HL-60/S4 (cell line): Measurements from ENCODE around the gene FGF18.
"Not testable (repeated sequence)": the region's sequence is repeated elsewhere in the genome, so short reads cannot be mapped to it uniquely, and the experiment has no call there.

Experiments
- in situ Hi-C: fragments of 300-500 bp; cut with MboI; formaldehyde crosslinking; loops from 2 replicates; pipeline ENCODE4 v1.14.3; 2022; ENCODE audit warnings: low sequenced_read_pairs

FGF18 gene

DNA sequence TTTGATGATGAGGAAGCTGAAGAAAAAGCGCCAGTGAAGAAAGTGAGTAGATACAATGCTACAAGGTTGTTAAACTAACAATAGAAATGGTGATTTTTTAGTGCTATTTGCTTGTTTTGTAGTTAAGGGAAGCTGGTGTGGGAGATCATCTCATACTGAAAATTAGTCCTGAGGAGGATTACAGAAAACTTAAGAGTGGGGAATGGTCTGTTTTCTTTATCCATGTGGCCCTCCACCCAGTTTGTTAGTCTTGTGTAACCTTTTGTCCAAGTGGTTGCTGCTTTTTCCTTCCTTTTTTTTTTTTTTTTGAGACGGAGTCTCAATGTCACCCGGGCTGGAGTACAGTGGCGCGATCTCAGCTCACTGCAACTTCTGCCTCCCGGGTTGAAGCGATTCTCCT lies 19.3 kb upstream of the FGF18 start:
- in situ Hi-C loops: no loop called here

DNA sequence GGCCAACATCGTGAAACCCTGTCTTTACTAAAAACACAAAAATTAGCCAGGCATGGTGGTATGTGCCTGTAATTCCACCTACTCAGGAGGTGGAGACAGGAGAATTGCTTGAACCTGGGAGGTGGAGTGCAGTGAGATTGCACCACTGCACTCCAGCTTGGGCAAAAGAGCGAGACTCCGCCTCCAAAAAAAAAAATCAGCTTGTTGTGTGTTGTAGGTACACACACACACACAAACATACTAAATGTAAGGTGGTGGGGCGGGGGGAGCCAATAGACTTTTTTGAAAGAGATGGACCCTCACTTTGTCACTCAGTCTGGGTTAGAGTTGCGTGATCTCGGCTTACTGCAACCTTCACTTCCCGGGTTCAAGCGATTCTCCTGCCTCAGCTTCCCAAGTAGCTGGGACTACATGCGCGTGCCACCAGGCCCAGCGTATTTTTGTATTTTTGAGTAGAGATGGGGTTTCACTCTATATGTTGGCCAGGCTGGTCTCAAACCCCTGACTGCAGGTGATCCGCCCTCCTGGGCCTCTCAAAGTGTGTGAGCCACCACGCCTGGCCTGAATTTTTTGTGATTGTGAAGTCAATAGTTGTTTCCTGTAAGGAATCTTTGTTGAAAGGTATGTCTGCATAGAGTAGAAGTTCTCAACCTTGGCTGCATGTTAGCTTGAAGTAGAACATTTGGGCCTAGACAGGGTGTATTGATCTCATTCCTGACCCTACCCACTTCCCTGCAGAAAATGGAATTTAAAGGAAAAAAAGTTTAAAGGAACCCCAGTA lies 18.1 kb upstream of the FGF18 start:
- in situ Hi-C loops: no loop called here

DNA sequence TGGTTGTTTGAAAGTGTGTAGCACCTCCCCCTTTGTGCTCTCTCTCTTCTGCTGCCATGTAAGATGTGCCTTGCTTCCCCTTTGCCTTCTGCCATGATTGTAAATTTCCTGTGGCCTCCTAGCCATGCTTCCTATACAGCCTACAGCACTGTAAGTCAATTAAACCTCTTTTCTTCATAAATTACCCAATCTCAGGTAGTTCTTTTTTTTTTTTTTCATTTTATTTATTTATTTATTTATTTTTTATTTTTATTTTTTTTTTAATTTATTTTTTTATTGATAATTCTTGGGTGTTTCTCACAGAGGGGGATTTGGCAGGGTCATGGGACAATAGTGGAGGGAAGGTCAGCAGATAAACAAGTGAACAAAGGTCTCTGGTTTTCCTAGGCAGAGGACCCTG lies 16.7 kb upstream of the FGF18 start:
- in situ Hi-C loops: not testable (repeated sequence)

GRCh38 chr5:171405615-171406014 lies 13.8 kb upstream of the FGF18 start:
- in situ Hi-C loops: no loop called here

GRCh38 chr5:171407234-171407633 lies 12.2 kb upstream of the FGF18 start:
- in situ Hi-C loops: no loop called here

- in situ Hi-C loops: no loop called here
These were observed 10.0 kb upstream of the FGF18 start for GRCh38 chr5:171409164-171410136.

GRCh38 chr5:171410181-171410580 lies 9.3 kb upstream of the FGF18 start:
- in situ Hi-C loops: no loop called here

- in situ Hi-C loops: no loop called here
These were observed 7.3 kb upstream of the FGF18 start for GRCh38 chr5:171412186-171412585.

DNA sequence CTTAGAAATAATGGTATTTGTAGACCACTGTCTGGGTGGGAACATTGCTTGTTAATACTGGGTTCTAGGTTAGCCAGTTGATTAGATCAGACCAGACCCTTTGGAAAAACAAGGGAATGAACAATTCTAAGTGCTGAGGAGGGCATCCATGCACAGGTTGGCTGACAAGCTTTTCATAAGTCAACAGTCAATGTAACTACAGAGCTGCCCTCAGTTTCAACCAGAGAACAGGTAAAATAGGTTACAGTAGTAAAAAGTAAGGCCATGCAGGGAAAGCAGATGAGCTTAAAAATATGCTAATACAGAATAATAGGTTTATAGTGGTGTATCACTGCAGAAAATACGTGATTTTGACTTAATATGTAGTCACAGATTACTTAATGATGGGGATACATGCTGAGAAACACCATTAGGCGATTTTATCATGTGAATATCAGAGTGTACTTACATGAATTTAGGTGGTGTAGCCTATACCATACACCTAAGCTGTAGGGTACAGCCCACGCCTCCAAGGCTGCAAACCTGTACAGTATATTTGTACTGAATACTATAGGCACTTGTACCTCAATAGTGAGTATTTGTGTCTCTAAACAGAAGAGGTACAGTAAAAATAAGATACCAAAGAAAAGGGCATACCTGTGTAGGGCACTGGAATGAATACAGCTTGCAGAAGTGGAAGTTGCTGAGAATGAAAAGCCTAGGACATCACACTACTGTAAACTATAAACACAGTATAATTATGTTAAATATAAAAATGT lies 6.1 kb upstream of the FGF18 start:
- in situ Hi-C loops: no loop called here

GRCh38 chr5:171413993-171414392 lies 5.5 kb upstream of the FGF18 start:
- in situ Hi-C loops: not testable (repeated sequence)

DNA sequence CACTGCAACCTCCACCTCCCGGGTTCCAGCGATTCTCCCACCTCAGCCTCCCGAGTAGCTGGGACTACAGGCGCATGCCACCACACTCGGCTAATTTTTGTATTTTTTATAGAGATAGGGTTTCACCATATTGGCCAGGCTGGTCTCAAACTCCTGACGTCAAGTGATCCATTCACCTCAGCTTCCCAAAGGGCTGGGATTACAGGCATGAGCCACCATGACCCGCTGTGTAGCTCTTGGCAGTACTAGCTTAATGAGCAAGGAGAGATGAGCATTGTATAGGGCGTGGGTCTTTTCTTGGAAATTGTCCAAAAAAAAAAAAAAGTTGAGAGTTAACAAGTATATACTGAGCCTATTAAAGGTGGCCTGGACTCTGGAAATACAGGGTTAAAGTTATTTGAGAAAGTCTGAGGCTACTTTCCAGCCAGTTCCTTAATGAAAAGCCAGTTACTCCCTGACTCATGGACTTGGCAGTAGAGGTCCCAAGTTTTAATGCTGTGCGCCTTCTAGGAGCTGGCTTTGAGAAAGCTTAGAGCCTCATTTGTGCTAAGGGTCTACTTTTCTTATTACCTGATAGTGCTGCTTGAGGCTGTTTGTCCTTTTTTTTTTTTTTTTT lies 4.2 kb upstream of the FGF18 start:
- in situ Hi-C loops: no loop called here

- in situ Hi-C loops: no loop called here
These were observed 3.0 kb upstream of the FGF18 start for GRCh38 chr5:171416160-171417049.

- in situ Hi-C loops: no loop called here
These were observed 998 bp upstream of the FGF18 start for GRCh38 chr5:171418316-171418981.

GRCh38 chr5:171419688-171420430 lies 412 bp downstream of the FGF18 start:
- in situ Hi-C loops: no loop called here

GRCh38 chr5:171420431-171421241 lies 1.2 kb downstream of the FGF18 start:
- in situ Hi-C loops: no loop called here

DNA sequence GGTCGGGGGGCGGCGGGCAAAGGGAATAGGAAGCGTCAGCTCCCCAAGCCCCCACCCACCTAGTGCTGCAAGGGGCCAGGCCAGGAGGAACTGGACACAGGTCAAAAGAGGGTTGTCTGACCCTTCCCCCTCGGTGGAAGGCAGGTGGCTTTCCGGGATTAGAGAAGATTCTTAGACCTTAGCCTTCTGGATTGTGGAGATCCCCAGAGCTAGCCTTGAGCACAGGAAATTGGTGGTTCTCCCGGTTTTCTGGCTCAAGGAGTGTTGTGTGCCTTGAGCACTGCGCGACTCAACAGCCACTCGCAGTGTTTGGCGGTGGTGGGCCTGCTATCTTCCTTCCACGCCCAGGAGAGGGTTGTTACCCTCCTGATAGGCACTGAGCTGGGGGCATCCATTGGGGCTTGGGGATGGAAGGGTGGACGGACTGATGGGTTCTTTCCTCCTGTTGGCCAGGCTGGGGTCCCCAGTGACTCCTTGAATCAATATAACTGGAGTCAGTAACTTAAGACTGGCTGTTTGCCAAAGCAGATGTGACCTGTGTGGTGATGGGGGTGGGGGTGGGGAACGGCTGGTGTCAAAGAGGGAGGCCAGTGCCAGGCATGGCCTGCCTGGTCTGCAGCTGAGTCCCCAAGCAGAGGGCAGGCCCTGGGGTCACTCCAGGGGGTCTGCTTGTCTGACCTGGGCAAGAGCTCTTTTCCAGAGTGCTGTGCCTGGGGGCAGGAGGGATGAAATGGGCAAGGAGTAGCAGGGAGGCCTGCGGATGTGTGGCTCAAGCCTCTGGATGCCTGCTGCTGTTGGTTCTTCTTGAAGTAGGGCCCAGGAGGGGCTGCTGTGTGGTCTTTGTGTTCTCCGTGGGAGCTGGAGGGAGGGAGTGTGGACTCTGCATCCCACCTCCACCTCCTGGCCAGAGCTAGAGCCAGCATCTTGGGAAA lies 2.1 kb downstream of the FGF18 start:
- in situ Hi-C loops: no loop called here

- in situ Hi-C loops: no loop called here
These were observed 3.0 kb downstream of the FGF18 start for GRCh38 chr5:171422495-171422894.
